ENCODE data around the gene OSMR. TPM values are rescaled to one million over a fixed set of nuclear protein-coding genes. Genes with fewer than 3 reads are reported as not detected.
A peak's percentile ranks its signal among the peaks of the same experiment; 100 is the strongest.

OSMR gene
- 10 to 100 TPM in 2 of 4 donors, 1 to 10 TPM in 2; 7.8 to 11.4 (median 10.4) TPM for polyA plus RNA-seq (ENCODE audit: insufficient read length in 4 of 4)

DNA sequence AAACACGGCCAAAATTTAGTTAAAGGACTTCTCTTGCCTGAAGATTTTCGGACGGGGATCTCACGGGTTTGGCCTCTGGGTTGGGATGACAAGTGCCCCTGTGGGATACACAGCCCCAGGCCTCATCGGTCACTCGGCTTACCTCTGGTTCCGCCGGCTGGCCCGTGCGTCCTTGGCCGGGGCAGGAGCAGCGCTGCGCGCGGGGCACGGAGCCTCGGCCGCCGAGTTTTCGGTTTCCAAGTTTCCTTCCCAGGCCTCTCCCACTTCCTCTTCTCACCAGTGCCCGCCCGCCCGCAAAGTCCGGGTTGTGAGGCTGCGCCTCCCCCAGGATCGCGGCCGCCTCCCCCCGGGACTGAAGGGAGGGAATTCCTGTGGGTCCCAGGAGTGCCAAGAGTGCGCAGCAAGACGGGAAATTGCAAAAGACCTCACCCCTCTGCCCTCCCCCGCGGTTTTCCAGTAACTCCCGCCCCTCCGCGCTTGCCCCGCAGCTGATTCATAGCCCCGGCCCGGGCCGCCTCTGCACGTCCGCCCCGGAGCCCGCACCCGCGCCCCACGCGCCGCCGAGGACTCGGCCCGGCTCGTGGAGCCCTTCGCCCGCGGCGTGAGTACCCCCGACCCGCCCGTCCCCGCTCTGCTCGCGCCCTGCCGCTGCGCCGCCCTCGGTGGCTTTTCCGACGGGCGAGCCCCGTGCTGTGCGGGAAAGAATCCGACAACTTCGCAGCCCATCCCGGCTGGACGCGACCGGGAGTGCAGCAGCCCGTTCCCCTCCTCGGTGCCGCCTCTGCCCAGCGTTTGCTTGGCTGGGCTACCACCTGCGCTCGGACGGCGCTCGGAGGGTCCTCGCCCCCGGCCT, at the start of gene OSMR:
OSMR (plus strand) TSS at position 487 of the 853 bp plus-strand sequence. CDS start 23,033 bp downstream, outside the sequence.
- peak; percentile 48 to 75 (median 58) for DNase-seq (ENCODE audit: low read depth in 4 of 4, low spot score in 2 of 4)

DNA sequence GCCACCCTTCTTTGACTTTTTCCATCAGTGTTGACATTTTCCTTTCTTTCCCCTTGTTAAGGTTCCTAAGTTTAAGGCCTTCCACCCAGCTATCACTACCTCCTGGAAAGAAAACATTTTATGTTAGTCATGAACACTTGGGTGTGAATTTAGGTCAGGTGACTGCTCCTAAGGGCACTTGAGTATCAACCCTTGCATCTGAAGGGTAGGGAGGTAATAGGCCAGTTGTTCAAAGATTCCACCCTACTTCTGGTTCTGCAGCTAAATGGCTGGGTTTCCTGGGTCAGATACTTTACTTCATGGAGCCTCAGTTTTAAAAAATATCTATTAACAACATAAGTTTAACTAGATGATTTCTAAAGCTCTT, 49.1 kb upstream of the OSMR start:
- no peak for DNase-seq (ENCODE audit: low read depth in 4 of 4, low spot score in 2 of 4)

DNA sequence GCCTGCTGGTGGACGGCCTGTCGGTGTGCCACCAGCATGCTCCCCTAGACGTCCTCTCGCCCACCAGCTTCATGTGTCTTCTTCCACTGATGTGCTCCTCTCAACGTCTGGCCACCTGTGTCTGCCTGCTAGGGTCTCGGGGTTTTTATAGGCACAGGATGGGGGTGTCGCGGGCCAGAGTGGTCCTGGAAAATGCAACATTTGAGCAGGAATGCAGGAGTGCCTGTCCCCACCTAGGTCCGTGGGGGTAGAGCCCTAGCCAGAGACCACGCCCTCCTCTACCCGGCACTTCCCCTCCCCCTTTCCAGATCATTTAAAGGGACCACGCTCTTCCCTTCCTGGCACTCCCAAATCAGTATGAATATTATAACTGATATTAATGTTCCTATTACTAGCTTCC, 48.0 kb upstream of the OSMR start:
- DNase-seq (ENCODE audit: low read depth in 4 of 4, low spot score in 2 of 4), result no peak

DNA sequence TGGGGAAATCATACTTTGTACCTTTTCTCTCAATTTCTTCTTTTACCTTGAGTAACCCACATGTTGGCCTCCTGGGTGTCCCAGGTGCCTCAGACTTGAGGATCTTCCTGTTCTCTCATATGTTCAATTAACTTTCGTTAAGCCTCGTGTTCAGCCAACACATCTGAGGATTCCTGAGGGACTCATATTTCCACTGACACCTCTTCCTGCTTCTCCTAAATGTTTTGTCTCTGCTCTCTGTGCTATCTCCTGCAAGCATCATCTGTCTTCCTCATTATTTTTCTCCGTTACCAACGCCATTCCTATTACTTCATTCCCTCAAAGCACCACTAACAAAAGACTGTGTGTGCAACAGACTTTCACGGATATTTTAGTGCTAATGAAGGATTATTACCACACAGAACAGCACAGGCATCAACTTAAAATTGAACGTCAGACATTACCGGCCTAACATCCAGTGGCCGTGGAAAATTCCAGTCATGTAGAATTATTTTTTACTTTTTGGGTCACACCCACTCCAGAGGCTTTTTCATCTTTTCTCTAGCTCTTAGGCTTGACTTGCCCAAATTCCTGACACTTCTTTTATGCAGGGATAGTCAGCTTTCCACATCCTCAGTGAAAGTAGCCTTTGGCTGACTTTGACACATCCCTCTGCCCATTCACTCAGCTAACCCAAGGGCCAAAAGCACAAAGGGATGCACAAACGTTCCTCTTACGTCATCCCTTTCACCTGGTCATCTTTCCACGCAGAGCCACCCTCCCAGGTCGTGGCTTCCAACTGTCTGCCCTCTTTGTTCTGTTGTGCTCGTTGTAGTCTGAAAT, 46.0 kb upstream of the OSMR start:
- no peak for DNase-seq (ENCODE audit: low read depth in 4 of 4, low spot score in 2 of 4)

DNA sequence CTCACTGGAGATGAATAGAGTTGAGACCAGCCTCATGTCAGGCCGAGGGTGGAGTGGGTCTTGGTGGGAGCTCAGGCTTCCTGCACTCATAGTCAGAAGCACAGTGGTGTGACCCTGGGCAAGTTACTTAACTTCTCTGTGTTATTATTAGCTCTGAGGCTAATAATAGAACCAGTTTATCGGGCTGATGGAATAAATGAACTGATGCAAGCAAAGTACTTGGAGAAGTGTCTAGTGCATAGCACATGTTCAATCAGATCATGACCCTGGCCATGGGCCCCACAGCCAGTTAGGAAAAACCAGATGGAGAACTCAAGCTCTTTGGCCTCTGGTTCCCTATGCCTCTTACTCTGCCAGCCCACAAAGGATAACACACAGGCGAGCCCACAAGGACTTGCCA, 45.3 kb upstream of the OSMR start:
- DNase-seq (ENCODE audit: low read depth in 4 of 4, low spot score in 2 of 4), result no peak

DNA sequence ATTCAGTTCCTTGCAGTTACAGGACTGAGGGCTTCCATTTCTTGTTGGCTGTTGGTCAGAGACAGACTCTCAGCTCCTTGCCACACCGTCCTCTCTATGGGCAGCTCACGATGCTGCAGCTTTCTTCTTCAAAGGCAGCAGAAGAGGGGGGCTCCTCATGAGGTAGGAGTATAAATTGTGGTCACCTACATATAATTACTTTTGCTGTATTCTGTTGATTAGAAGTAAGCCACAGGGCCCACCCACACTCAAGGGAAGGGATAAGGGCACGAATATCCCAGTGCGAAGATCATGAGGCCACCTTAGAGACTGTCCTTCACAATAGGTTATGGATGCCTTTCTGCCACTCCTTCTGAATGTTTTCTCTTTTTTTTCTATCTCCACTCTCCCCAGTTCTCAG, 43.7 kb upstream of the OSMR start:
- DNase-seq (ENCODE audit: low read depth in 4 of 4, low spot score in 2 of 4), result no peak

DNA sequence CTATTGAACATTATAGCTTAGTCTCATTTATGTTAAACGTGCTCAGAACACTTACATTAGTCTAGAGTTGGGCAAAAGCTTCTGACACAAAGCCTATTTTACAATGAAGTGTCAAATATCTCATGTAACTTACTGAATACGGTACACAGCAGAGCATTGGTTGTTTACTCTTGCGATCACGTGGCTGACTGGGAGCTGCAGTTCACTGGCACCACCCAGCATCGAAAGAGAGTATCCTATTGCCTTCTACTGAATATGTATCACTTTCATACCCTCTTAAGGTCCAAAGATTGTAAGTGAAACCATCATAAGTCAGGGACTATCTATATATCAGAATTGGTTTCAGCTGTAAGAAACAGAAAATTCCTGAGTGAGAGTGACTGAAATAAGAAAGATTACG, 42.6 kb upstream of the OSMR start:
- DNase-seq (ENCODE audit: low read depth in 4 of 4, low spot score in 2 of 4), result no peak

DNA sequence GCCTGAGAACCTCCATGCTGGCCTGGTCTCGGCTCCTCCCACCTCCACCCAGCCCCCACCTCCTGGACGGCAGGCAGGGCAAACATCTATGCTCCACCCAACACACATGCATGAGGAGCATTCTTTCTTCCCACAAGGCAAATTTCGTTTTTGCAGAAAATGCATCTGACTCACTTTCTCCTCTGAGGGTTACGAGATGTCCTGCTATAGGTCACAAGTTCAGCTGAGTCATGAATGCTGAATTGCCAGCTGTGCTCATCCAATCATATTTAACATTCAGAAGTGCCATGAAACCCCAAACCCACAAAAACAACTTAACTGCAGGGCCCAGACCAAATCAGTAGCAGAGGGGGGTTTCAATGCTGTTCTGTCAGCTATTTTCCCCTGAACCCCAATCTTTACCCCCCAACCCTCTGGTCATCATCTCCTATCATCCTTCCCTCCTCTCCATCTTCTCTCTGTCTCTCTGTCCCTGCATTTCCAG, 39.0 kb upstream of the OSMR start:
- DNase-seq (ENCODE audit: low read depth in 4 of 4, low spot score in 2 of 4), result no peak

DNA sequence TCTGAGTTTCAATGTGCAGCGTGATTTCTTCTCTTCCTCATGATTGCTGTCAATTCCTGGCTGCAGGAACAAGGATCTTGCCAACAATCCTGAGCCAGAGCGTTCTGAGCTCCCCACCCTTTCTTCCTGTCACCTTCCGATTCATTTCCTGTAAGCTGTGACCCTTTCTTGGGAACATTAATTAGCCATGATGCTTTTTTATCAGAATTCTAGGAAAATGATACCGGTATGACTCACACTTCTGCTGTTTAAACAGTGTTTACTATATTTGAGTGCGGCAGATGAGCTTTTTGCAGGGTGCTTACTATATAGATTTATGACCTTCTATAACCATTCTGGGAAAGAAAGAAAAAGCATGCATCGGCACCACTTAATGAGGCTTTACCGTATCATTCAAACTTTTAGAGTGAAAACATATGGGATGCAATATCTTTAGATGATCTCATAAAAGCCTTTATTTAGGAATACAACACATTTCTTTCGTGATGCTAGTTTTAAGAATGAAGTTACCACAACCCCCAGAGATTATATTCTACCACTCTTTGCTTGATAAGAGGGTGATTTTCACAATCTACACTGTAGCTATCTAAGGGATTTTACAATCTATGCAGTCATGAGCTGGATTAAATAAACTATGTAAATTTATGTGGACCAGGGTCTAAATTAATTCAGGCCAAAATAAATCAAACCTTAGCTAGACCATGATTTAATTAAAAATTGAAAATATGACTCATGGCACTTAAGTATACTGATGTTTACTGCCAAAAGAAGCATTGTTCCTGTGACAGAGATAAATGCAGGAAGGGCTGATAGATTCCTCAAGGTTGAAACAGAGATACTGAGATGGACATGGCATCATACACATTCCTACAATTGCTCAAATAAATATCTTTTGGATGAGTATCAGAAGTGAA, 38.0 kb upstream of the OSMR start:
- no peak for DNase-seq (ENCODE audit: low read depth in 4 of 4, low spot score in 2 of 4)

DNA sequence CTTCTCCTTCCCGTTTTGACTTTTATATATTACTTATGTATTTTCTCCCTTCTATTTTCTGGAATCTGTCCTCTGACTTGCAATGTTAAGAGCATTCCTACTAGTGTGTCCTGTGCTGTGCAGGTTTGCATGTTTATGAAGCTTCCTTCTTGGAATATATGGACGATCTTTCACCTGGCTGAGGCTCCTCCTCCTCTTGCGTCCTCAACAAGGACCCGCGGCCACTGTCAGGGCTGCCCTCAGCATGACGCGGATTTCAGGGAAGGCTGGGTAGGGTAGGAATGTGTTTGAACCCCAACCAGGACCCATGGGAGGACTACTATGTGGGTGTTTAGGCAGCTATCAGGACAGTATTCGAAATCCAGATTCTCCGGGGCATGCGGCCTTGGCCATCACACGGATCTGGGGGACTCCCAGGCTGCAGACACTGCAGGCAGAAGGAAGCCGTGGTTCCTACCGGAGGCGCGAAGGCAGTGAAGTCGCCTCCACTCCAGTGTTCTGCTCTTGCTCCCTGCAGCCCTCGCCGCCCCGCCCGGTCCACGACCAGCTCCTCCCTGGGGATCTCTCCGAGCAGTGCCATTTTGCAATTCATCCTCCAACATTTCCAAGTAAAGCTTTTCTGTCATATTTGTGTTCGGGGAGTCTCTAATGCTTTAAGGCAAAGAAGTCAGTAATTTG, 37.0 kb upstream of the OSMR start:
- DNase-seq (ENCODE audit: low read depth in 4 of 4, low spot score in 2 of 4), result no peak

DNA sequence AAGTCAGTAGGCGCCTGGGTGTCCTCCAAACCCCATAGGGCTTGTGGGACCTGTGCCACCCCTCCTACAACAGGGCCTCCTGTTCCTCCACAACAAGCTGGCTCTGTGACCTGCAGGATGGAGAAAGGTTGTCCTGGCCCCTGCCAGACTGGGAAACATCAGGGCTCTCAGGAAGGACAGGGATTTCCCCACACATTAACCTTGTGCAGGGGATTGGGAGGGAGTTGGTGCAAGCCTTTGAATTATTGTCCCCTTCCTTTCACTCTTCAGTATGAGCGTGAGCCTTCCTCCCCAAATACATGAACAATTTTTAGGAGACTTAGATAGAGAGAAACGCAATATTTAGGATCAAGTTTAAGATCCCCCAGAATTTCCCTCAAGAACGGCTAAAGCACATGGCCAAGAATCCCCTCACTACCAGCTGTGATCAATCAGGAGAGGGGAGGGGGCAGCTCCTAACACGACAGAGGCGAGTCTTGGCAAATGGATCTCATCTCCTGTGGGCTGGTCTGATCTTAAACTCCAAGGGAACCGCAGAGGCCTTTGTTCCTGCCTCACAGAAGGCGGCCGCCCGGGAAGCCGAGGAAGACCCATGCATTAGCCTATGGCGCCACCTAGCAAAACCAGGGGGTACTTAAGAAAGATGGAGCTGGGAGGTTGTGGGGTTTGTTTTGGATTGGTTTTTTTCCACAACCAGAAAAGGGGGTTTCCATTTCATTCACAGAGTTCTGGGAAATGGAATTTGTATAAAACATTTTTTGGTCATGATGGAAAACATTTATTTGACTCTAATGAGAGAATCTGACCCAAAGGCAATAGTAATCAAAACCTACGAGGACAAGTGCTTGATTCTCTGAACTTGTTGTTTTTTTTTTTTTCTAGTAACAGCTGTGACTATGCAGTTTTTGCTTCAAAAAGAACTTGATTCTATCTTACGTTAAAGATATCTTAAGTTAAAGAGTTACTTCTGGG, 36.1 kb upstream of the OSMR start:
- peak; percentile 75 to 91 (median 86) for DNase-seq (ENCODE audit: low read depth in 4 of 4, low spot score in 2 of 4)

DNA sequence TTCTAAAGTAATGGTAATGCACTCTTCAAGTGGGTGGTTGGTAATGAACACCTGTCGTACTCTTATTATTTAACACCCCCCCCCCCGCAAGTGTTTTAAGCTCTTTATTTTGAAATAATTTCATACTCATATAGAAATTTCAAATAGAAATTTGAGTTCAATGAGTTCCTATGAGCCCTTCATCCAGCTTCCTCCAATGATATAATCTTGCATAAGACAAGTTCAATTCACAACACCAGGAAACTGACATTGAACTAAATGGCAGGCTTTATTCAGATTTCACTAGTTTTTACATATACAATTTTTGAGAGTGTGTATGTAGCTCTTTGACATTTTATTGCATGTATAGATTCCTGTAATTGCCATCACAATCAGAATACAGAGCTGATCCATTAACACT, 30.9 kb upstream of the OSMR start:
- DNase-seq (ENCODE audit: low read depth in 4 of 4, low spot score in 2 of 4), result no peak

DNA sequence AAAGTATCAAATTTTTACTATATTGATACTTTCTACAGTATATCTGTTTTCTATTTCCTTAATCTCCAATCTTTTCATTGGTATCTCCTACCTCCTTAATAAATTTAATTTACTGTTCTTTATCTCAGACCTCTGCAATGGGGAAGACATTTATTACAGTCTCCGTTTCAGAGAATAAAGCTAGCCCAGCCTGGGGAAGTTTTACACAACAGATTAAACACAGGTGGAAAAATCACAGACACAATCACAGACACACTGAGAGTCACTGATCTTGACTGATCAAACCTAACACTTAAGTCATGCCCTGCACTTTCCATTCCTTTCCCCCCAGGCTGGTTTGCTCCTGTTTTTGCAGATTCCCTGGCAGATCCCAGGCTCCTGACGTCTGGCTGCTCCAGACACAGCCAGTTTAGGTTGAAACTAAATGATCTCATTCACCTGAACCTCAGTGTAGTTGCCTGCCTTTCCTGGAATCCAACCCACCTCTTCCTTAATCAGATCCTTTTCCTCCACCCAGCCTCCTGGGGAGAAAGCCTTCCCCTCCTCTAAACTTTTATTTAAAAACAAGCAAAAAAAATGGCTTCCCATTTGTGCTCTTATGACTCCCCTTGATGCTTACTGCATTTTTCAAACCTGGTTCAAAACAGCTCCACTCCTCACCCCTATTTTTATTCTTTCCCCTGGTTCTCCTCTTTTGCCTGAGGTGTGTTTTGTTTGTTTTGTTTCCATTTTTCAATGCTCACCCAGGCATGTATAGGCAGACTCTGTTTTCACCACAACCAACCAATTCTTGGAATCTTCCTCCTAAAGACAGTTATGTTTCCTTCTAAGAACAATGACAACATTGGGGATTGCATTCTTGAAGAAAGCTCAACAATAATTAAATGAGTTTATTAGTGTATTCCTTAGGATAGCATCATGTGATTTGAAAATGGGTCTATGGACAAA, 29.5 kb upstream of the OSMR start:
- no peak for DNase-seq (ENCODE audit: low read depth in 4 of 4, low spot score in 2 of 4)

DNA sequence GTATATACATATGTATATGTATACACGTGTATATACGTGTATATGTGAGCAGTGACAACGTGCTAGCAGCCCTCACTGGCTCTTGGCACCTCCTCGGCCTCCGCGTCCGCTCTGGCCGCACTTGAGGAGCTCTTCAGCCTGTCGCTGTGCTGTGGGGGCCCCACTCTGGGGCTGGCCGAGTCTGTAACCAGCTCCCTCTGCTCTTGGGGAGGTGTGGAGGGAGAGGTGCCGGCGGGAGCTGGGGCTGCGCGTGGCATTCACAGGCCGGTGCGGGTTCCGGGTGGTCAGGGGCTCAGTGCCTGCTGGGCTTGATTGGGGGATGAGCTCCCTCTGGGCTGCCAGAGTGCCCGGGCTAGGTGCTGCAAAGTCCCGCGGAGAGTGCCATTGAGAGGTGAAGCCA, 24.1 kb upstream of the OSMR start:
- no peak for DNase-seq (ENCODE audit: low read depth in 4 of 4, low spot score in 2 of 4)

DNA sequence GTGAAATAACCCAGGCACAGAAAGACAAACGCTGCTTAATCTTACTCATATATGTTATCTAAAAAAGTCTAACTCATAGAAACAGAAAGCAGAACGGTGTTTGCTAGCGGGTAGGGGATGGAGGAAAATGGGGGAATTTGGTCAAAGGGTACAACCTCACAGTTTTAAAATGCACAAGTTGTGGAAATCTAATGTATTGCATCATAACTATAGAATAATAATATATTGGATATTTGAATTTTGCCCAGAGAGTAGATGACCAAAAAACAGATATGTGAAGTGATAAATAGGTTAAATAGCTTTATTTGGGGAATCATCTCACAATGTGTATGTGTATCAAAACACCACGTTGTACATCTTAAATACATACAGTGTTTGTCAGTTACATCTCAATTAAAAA, 22.3 kb upstream of the OSMR start:
- no peak for DNase-seq (ENCODE audit: low read depth in 4 of 4, low spot score in 2 of 4)

DNA sequence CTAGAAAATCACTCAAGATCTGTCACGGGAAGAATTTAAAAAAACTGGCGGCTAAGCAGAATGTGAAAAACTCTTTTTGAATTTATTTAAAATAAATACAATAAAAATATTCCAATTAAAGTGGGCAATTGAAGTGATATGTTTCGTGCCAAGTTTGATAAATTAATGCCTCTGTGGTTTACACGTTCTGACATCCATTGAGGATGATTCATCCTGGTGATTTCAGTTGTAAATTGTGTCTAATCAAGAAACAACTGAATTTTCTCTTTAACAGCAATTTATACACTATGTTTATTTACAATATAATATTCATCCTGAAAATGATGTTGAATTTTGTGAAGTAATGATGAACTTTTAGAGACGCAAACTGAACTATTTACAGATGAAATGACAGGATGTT, 21.0 kb upstream of the OSMR start:
- no peak for DNase-seq (ENCODE audit: low read depth in 4 of 4, low spot score in 2 of 4)

DNA sequence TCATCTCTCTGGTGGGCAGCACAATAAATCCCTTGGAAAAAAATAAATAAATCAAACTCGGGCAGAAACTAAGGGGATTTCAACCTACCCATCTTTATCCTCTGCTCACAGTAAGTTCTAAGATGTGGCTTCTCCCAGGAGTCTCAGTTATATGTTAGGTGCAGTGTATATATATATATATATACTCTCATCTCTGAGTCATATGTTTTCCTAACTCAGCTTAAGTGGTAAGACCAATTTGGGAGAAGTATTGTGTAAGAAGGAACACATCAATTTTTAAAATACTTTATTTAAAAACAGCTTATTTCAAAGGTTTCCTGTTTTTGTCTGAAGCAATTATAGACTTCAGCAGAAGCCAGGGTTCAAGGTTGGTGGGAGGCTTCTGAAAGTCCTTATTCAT, 20.3 kb upstream of the OSMR start:
- DNase-seq (ENCODE audit: low read depth in 4 of 4, low spot score in 2 of 4), result no peak

DNA sequence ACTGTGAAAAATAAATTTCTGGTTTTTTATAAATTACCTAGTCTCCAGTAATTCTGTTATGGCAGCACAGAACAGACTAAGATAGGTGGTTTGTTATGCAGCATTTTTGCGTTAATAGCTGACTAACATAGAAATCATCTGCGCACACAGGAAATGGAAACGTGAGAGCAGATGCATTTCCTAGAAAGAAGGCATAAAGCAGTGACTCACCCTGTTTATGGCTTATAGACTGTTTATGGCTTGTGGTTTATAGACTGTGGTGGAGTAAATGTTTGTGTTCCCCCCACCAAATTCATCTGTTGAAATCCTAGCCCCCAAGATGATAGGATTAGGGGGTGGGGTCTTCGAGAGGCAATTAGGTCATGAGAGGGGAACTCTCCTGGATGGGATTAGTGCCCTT, 18.3 kb upstream of the OSMR start:
- no peak for DNase-seq (ENCODE audit: low read depth in 4 of 4, low spot score in 2 of 4)
